PC-9 (cell line): ENCODE results near the gene ACSM3. TPM values are rescaled to one million over a fixed set of nuclear protein-coding genes. Genes with fewer than 3 reads are reported as not detected.

Experiments
- BruUV-seq: library from RNA; stranded (reverse); fragments of 400-500 nt; replicated peaks from 2 replicates; lab custom pipeline; 2021; lab: Mats Ljungman, UMichigan
- CTCF ChIA-PET: fragments of 300-600 bp; sonication (Branson Sonifier 250); formaldehyde crosslinking; loops from one replicate; lab custom pipeline; 2022; ENCODE audit warnings: antibody characterized with exemption; lab: Charles Lee
- POLR2A ChIA-PET: fragments of 300-600 bp; sonication (Branson Sonifier 250); formaldehyde crosslinking; loops from one replicate; lab custom pipeline; 2022; ENCODE audit warnings: antibody characterized with exemption; ENCODE audit not compliant: unreplicated experiment; lab: Charles Lee
- DNase-seq, 2 experiments: peaks; one replicate each; pipeline versions ENCODE4 v3.0.0 to v3.0.0-alpha.2; 2015 to 2022; ENCODE audit warnings: mixed read lengths in 1 of 2
- H2AFZ ChIP-seq: fragments of 200-600 bp; sonication (generic); 2 replicates; pipeline ENCODE4 v1.8.1; 2017; ENCODE audit warnings: antibody characterized with exemption
- H3F3A ChIP-seq: fragments of 200-600 bp; sonication (generic); 2 replicates; pipeline ENCODE4 v1.8.1; 2017; ENCODE audit warnings: antibody characterized with exemption, mild to moderate bottlenecking, low read depth; ENCODE audit not compliant: insufficient read depth
- H3K27ac ChIP-seq: fragments of 200-600 bp; sonication (generic); 2 replicates; pipeline ENCODE4 v1.6.1; 2016; ENCODE audit warnings: mixed run types
- H3K27me3 ChIP-seq: fragments of 200-600 bp; sonication (generic); 2 replicates; pipeline ENCODE4 v1.6.1; 2016; ENCODE audit warnings: low read depth, mixed run types; ENCODE audit not compliant: insufficient read depth
- H3K36me3 ChIP-seq: fragments of 200-600 bp; sonication (generic); 2 replicates; pipeline ENCODE4 v1.6.1; 2016; ENCODE audit warnings: low read depth, mixed run types
- H3K4me1 ChIP-seq: fragments of 200-600 bp; sonication (generic); replicated peaks from 2 replicates; pipeline ENCODE4 v1.6.1; 2016; ENCODE audit warnings: mixed run types; ENCODE audit not compliant: insufficient read depth
- H3K4me2 ChIP-seq: fragments of 200-600 bp; sonication (generic); 2 replicates; pipeline ENCODE4 v1.6.1; 2017; ENCODE audit warnings: mixed run types
- H3K4me3 ChIP-seq: fragments of 200-600 bp; sonication (generic); 2 replicates; pipeline ENCODE4 v1.6.1; 2016; ENCODE audit warnings: mixed run types
- H3K79me2 ChIP-seq: fragments of 200-600 bp; sonication (generic); 2 replicates; pipeline ENCODE4 v1.6.1; 2017; ENCODE audit warnings: low read depth, mixed run types
- H3K9me2 ChIP-seq: fragments of 200-600 bp; sonication (generic); 2 replicates; pipeline ENCODE4 v1.8.1; 2017; ENCODE audit warnings: mild to moderate bottlenecking; ENCODE audit not compliant: insufficient read depth
- H3K9me3 ChIP-seq: fragments of 200-600 bp; sonication (generic); 2 replicates; pipeline ENCODE4 v1.8.1; 2016; ENCODE audit warnings: low read depth; ENCODE audit not compliant: insufficient read depth
- H4K20me1 ChIP-seq: fragments of 200-600 bp; sonication (generic); 2 replicates; pipeline ENCODE4 v1.8.1; 2017; ENCODE audit not compliant: insufficient read depth
- CTCF ChIP-seq: fragments of 200-600 bp; sonication (generic); conservative IDR thresholded peaks from 2 replicates; pipeline ENCODE4 v1.6.1; 2017; ENCODE audit warnings: mixed run types, antibody characterized with exemption, mild to moderate bottlenecking, moderate library complexity
- EZH2 ChIP-seq: fragments of 200-600 bp; sonication (generic); IDR thresholded peaks from 2 replicates; pipeline ENCODE4 v1.8.0; 2017; ENCODE audit warnings: antibody characterized with exemption, low read depth
- intact Hi-C: fragments of 100-400 bp; cut with micrococcal nuclease; formaldehyde crosslinking; loops from one replicate; pipeline ENCODE4 v1.10.0; 2022; ENCODE audit not compliant: unreplicated experiment
- total RNA-seq: library from RNA; stranded (reverse); gene quantifications from 2 replicates; pipeline ENCODE4 v1.2.3, GENCODE V29; 2021

ACSM3 gene
- total RNA-seq, 1 experiment from 2014 or later: 2.4 TPM

- BruUV-seq: no TSS peak
- no peaks in the 10 kb centered on the region for H3K36me3 ChIP-seq
- POLR2A ChIA-PET: no interaction called here
- H4K20me1 ChIP-seq: no peaks in the 10 kb centered on the region
- CTCF ChIA-PET: no interaction called here
- H3K4me2 ChIP-seq: no peak overlapping the region
- no peaks in the 10 kb centered on the region for H3K27me3 ChIP-seq
- intact Hi-C loops: no loop called here
- H3K4me3 ChIP-seq: no peak overlapping the region
- no peak for DNase-seq
- H3K27ac ChIP-seq: no peak overlapping the region
- H3K9me3 ChIP-seq: no peaks in the 10 kb centered on the region
- no peaks in the 10 kb centered on the region for H3K9me2 ChIP-seq
- H3K4me1 ChIP-seq: peaks cover 7% of the 10 kb centered on the region; the same call in 1 of the 2 replicates
- peaks cover 8% of the 10 kb centered on the region; the same call in 1 of the 2 replicates for H3K79me2 ChIP-seq
- no peak overlapping the region for H2AFZ ChIP-seq
- H3F3A ChIP-seq: peaks cover 4% of the 10 kb centered on the region
- TF ChIP-seq EZH2 (no peak), CTCF (no peak)
Measured at GRCh38 chr16:20812510-20812909, 48.7 kb downstream of the ACSM3 start.

- DNase-seq: no peak
Measured at GRCh38 chr16:20814784-20815183, 51.0 kb downstream of the ACSM3 start.

GRCh38 chr16:20818929-20819585, 55.2 kb downstream of the ACSM3 start:
- H3K9me3 ChIP-seq: no peaks in the 10 kb centered on the region
- no peaks in the 10 kb centered on the region; the same call in 1 of the 2 replicates for H3F3A ChIP-seq
- H3K4me1 ChIP-seq: no peaks in the 10 kb centered on the region
- H4K20me1 ChIP-seq: no peaks in the 10 kb centered on the region
- BruUV-seq: no TSS peak
- TF ChIP-seq CTCF (no peak), EZH2 (no peak)
- H3K4me3 ChIP-seq: no peak overlapping the region
- DNase-seq: no peak
- H3K4me2 ChIP-seq: no peak overlapping the region
- H3K27me3 ChIP-seq: no peaks in the 10 kb centered on the region
- ChIA-PET CTCF (no interaction called here), POLR2A (no interaction called here)
- H3K27ac ChIP-seq: no peak overlapping the region
- intact Hi-C loops: no loop called here
- no peak overlapping the region for H2AFZ ChIP-seq
- H3K9me2 ChIP-seq: no peaks in the 10 kb centered on the region
- no peaks in the 10 kb centered on the region for H3K79me2 ChIP-seq
- H3K36me3 ChIP-seq: no peaks in the 10 kb centered on the region

More at GRCh38 chr16:20814784-20815183, 51.0 kb downstream of the ACSM3 start:
- Histone ChIP-seq H3K9me2 (no peaks in the 10 kb centered on the region), H3K27ac (no peak overlapping the region), H3K4me1 (no peaks in the 10 kb centered on the region), H3K4me2 (no peak overlapping the region), H2AFZ (no peak overlapping the region), H3K36me3 (no peaks in the 10 kb centered on the region), H3F3A (no peaks in the 10 kb centered on the region), H3K4me3 (no peak overlapping the region), H3K79me2 (no peaks in the 10 kb centered on the region), H4K20me1 (no peaks in the 10 kb centered on the region), H3K27me3 (no peaks in the 10 kb centered on the region), H3K9me3 (no peaks in the 10 kb centered on the region)
- POLR2A ChIA-PET: interaction anchor here (0.7 kb wide), 1 partner anchor 9 kb away, joined by 3 read pairs; the partner anchor contains the start of genes ERI2 and REXO5
- BruUV-seq: no TSS peak
- intact Hi-C loops: no loop called here
- no peak for TF ChIP-seq EZH2
- TF ChIP-seq CTCF: no peak
- CTCF ChIA-PET: no interaction called here
